T follicular helper cell (primary cell): ENCODE results near the gene SLC16A3.
A peak's percentile ranks its signal among the peaks of the same experiment; 100 is the strongest.
"Not testable (repeated sequence)": the region's sequence is repeated elsewhere in the genome, so short reads cannot be mapped to it uniquely, and the experiment has no call there.

Experiments
- DNase-seq: peaks from one replicate; pipeline ENCODE4 v3.0.0-alpha.2; 2020; ENCODE audit warnings: low read depth
- total RNA-seq, 2 experiments: gene quantifications; one replicate each; lab custom pipeline; 2026; lab: John Stamatoyannopoulos, UW

SLC16A3 gene
- 28.9 to 36.9 reads per million in 2 experiments for total RNA-seq

GRCh38 chr17:82228842-82229697 is at the start of gene SLC16A3:
SLC16A3 (plus strand) TSS chr17:82229042; CDS start chr17:82236009, 6,967 bp downstream.
- peak; percentile 45 for DNase-seq

DNA sequence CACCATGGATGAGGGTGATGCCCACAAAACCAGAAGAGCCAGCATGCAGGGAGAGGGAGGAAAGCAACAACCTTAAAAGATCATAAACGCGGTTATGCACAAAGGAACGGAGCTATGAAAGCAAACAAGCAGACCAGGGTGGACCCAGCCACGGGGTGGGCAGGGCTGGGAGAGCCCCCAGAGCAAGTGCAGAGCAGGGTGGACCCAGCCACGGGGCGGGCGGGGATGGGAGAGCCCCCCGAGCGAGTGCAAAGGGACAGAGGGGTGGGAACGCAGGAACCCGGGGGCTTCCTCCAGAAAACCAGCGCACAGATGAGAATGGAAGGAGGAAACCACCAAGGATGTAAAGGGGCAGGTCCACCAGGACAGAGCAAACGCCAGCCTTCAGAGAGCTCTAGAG is 49.4 kb upstream of the SLC16A3 start:
- DNase-seq, result no peak

DNA sequence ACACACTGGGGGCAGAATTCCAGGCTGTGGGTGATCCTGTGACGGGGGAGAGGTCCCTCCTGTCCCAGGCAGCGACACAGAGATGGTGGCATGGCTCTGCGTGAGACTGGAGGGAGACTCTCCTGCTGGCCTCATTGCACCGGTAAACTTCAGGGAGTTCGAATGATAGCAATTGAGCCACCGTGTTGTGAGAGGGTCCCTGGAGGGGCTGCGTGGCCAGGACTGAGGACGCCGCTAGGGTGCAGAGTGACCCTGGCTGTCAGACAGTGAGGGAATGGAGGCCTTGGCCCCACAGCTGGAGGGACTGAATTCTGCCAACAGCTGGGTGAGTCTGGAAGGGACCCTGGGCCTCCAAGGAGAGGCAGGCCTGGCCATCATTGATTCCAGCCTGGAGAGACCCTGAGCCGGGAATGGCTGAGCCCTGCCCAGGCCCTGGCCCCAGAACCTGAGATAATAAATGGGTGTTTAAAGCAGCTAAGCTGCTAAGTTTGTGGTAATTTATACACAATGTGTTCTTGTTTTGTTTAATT is 48.8 kb upstream of the SLC16A3 start:
- DNase-seq, result no peak

DNA sequence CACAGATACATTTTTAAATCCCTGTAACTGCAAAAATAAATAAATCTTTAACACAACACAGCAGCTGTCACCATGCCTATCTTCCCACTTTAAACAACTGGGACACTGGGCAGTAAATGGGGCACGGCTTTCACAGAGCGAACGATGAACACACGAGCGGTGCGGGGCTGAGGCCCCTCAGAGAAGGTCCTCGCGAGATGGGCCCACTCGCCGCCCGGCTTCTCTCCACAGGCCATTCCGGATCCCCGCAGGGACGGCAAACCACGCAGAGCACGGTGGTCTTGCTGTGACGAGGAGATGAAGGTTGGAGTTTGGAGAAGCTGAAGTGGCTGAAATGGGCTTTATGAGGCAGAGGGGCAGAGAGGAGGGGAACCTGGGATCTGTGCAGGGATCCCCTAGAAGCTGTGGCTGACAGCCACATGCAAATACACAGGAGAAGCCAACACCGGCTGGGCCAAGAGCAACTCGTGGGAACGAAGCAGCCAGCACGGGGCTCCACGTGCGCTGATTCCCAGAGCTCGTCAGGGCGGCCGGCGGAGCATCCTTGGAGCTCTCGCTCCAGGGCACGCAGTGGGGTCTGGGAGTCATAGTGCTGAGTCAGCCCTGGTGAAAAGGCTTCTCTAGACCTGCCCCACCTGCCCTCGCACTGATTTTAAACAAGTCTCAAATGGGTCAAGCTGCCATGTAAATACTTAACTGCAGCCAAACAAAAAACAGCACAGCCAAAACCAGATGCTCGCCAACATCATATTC is 47.9 kb upstream of the SLC16A3 start:
- DNase-seq, result no peak

- DNase-seq, result no peak
These were observed 44.1 kb upstream of the SLC16A3 start for GRCh38 chr17:82184761-82185160.

- DNase-seq, result no peak
These were observed 42.6 kb upstream of the SLC16A3 start for GRCh38 chr17:82186221-82186620.

- no peak for DNase-seq
These were observed 41.3 kb upstream of the SLC16A3 start for GRCh38 chr17:82187500-82187899.

GRCh38 chr17:82188001-82188961 is 40.6 kb upstream of the SLC16A3 start:
- DNase-seq, result no peak

- DNase-seq, result not testable (repeated sequence)
These were observed 35.8 kb upstream of the SLC16A3 start for GRCh38 chr17:82193050-82193449.

- no peak for DNase-seq
These were observed 35.2 kb upstream of the SLC16A3 start for GRCh38 chr17:82193520-82194220.

DNA sequence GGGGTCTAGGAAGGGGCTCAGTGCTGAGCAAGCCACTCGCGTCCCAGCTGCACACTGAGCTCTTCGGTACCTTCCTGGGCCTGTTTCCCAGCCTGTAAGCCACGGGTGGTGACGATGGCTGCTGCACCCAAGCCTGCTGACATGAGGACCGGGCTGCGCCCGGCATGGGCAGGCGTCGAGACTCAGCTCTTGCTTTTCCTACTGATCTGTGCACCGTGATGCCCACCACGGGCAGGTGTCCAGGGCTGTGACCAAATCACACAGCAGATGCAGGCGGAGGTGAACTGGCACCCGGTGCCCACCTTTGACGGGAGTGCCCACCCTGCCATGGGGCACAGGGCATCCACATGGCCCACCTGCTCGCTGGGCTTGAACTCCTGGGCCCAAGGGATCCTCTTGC is 34.1 kb upstream of the SLC16A3 start:
- no peak for DNase-seq

- DNase-seq, result no peak
These were observed 32.9 kb upstream of the SLC16A3 start for GRCh38 chr17:82195675-82196672.

GRCh38 chr17:82198092-82198491 is 30.8 kb upstream of the SLC16A3 start:
- no peak for DNase-seq

GRCh38 chr17:82199496-82199895 is 29.3 kb upstream of the SLC16A3 start:
- DNase-seq, result no peak

GRCh38 chr17:82200135-82200534 is 28.7 kb upstream of the SLC16A3 start:
- no peak for DNase-seq

DNA sequence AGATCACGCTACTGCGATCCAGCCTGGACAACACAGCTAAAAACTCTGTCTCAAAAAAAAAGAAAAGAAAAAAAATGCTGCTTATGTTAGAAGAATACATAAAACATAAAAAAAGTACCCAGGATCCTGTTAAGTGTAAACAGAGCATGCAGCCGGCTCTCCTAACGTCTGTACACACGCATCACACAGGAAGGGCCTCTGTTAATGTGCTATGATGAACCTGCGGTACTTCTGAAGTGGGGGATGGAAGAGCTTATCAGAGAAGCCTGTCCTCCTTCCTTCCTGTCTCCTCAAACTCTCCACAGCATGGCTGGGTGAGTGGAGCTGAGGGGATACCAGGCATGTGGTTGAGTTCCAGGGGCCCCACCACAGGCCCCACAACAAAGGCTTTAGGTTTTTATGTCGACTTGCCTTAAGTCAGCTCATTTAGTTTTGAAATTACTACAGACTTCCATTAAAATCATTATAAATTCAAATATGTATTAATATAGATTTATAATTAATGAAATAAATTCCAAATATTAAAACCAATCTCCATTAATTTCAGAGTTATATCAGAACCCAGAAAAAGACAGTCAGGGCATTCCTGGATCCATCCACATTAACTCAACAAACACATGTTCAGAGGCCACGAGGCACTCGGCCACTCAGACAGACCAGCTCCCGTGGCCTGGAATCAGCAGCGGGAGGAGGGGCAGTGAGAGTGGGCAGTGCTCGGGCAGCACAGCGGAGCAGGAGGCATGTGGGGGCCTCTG is 27.9 kb upstream of the SLC16A3 start:
- peak; percentile 72 for DNase-seq

- no peak for DNase-seq
These were observed 27.3 kb upstream of the SLC16A3 start for GRCh38 chr17:82201498-82201910.

- no peak for DNase-seq
These were observed 25.9 kb upstream of the SLC16A3 start for GRCh38 chr17:82202981-82203380.

GRCh38 chr17:82203920-82204319 is 24.9 kb upstream of the SLC16A3 start:
- no peak for DNase-seq
